CD4-positive, alpha-beta T cell treated with Interferon gamma for 1 hour (primary cell): Measurements from ENCODE around the gene CERS4.
A peak's percentile ranks its signal among the peaks of the same experiment; 100 is the strongest.
"Not testable (repeated sequence)": the region's sequence is repeated elsewhere in the genome, so short reads cannot be mapped to it uniquely, and the experiment has no call there.

Experiments used
- DNase-seq: peaks from one replicate; pipeline ENCODE4 v3.0.0-alpha.2; 2020

Gene CERS4, protein sequence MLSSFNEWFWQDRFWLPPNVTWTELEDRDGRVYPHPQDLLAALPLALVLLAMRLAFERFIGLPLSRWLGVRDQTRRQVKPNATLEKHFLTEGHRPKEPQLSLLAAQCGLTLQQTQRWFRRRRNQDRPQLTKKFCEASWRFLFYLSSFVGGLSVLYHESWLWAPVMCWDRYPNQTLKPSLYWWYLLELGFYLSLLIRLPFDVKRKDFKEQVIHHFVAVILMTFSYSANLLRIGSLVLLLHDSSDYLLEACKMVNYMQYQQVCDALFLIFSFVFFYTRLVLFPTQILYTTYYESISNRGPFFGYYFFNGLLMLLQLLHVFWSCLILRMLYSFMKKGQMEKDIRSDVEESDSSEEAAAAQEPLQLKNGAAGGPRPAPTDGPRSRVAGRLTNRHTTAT

DNA sequence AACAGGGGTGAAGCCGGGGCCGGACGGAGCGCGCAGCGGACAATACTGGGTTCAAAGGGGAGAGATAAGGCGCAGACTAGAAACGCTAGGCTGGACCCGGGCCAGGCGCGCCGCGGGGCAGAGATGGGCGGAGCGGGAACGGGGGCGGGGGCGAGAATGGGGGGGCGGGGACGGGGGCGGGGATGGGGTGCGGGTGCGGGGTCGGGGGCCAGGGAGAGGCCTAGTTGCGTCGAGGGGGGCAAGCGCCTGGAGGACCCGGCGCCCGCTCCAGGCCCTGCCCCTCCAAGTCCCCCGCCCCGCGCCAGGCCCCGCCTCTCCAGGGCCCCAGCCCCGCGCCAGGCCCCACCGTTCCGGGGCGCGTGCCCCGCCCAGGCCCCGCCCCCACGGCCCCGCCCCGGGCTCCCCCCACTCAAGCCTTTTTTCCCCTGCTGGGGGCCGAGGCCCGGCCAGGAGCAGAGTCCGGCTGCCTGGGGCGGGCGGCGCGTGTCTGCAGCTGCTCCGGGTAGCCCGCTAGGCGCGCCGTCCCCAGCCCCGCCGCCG, at the start of gene CERS4:
Gene CERS4, plus strand, starts transcription at position 449 of the 540 bp plus-strand sequence. CDS start 41,707 bp downstream, outside the sequence.
- DNase-seq = peak; percentile 76

DNA sequence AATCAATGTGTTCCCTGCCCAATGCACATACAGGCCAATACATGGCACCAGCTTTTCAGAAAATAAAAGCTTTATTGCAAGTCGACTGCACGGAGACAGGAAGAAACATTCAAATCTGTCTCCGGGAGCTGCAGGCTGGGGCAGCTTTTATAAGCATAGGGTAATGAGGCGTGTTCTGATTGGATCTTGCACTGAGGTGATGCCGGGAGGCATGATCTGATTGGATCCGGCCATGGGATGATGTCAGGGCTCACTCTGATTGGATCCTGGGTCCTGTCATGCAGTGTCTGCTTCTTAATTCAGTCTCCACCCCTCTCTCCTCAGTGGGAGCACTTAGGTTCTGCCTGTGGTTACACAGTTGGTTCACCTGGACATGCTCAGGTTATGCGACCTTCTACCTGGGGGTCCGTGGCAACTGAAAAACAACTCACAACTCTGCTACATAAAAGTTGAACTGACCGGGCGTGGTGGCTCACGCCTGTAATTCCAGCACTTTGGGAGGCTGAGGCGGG, 48.0 kb upstream of the CERS4 start:
- DNase-seq = peak; percentile 30

DNA sequence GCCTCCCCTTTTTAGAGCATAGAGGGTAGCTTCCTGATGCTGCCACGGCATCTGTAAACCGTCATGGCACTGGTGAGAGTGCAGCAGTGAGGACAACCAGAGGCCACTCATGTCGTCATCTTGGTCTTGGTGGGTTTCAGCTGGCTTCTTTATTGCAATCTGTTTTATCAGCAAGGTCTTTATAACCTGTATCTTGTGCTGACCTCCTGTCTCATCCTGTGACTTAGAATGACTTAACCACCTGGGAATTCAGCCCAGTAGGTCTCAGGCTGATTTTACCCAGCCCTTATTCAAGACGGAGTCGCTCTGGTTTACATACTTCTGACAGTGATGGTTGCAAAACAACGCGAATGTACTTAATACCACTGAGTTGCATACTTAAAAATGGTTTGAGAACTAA, 45.4 kb upstream of the CERS4 start:
- no peak for DNase-seq

DNA sequence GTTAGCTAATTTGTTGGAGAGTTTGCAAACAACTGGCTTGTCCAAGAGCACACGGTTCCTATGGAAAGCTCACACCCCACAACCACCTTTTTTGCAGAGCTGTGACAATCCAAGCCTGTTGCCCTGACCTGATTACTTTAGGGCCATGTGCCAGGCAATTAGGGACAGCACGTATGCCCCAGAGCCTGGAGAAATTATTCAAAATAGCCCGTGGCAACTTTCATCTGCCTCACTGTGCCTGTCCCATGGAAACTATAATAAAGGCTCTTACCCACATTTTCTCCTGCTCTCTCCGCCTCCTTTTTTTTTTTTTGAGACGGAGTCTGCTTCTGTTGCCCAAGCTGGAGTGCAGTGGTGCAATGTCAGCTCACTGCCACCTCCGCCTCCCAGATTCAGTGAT, 41.2 kb upstream of the CERS4 start:
- DNase-seq = no peak

DNA sequence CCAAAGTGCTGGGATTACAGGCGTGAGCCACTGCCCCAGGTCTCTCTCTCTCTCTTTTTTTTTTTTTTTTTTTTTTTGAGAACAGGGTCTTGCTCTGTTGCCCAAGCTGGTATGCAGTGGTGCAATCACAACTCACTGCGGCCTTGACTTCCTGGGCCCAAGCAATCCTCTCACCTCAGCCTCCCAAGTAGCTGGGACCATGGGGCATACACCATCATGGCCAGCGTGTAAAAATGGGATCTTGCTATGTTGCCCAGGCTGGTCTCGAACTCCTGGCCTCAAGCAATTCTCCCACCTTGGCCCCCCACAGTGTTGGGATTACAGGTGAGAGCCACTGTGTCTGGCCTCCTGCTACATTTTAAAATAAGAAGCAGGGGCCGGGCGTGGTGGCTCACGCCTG, 40.6 kb upstream of the CERS4 start:
- DNase-seq = no peak

DNA sequence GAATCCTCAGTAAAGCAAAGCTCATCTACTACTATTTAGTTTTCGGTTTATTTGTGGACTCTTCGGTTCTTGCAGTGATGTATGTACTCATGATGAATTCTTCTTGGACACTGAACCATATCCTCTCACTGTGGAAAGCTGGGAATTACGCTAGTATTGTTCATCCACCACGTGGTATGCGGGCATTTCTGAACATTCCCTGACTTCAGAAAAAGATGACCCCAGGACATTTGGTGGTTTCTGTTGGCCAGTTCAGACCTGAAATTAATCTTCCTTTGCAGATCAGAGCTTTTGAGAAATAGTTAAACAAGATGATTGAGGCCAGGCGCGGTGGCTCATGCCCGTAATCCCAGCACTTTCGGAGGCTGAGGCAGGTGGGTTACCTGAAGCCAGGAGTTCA, 34.5 kb upstream of the CERS4 start:
- DNase-seq = no peak

DNA sequence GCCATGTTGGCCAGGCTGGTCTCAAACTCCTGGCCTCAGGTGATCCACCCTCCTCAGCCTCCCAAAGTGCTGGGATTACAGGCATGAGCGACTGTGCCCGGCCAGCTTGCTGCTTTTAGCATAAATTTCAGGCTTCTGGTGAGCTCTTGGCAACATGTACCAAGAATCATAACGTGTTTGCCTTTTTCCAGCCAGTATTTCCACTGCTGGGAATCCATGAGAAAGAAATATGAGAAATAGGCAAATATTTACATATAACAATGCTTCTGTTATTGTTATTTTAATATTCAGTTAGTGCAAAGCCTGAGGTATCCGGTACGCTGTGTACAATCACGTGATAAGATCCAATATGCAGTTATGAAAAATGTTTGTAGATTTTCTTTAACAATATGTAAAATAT, 29.2 kb upstream of the CERS4 start:
- no peak for DNase-seq

DNA sequence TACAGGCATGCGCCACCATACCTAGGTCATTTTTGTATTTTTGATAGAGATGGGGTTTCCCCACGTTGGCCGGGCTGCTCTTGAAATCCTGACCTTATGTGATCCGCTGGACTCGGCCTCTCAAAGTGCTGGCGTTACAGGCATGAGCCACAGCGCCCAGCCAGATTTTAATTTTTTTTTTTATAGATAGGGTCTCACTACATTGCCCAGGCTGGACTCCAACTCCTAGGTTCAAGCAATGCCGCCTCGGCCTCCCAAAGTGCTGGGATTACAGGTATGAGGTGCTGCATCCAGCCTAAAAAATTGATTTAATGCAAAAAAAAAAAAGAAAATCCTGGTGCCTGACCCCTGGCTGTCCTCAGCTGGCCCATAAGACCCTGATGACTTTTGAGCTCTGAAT, 24.9 kb upstream of the CERS4 start:
- no peak for DNase-seq

DNA sequence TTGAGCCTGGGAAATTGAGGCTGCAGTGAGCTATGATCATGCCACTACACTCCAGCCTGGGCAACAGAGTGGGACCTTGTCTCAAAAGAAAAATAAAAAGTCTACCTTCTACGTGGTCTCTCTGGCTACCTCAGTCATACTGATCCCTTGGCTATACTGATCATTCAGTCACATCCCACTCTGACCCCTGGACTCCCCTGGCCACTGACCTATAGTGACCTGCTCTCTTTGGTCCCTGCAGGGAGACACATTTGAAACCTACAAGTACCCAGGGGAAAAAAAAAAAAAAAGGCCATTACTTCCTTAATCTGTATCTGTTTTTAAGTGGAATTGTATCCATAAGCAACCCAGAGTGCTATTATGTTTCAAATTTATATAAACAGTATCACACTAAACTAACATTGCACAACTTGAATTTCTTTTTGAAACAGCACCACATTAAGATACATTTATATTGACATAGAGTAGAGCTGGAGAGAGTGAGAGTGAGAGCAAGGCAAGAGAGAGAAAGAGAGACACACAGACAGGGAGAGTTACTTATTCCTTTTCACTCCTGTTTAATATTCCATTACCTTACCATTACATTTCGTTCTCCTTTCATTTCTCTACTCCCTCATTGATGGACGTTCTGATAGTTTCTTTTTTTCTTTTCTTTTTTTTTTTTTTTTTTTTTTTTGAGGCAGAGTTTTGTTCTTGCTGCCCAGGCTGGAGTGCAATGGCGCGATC, 23.7 kb upstream of the CERS4 start:
- no peak for DNase-seq

DNA sequence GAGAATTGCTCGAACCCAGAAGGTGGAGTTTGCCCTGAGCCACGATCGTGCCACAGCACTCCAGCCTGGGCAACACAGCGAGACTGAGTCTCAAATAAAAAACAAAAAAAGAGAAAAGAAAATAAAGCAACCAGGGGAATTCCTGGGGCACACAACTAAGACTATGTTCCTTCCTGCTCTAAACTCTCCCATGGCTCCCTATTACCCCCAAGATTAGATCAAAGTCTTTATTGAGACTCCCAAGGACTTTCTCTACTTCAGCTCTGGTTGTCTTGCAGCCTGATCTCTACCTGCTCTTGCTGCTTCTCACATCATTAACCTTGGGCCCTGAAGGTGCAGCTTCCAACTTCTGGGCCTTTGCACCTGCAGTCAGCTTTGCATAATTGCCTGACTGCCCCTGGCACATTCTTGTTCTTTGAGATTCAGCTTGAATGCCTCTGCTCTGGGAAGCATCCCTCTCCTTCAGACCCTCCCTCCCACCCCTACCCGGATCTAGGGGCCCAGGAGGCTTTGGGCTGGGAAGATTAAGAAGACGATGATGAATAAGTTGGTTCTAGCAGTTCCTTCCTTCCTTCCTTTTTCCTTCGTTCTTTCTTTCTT, 16.8 kb upstream of the CERS4 start:
- DNase-seq = no peak

DNA sequence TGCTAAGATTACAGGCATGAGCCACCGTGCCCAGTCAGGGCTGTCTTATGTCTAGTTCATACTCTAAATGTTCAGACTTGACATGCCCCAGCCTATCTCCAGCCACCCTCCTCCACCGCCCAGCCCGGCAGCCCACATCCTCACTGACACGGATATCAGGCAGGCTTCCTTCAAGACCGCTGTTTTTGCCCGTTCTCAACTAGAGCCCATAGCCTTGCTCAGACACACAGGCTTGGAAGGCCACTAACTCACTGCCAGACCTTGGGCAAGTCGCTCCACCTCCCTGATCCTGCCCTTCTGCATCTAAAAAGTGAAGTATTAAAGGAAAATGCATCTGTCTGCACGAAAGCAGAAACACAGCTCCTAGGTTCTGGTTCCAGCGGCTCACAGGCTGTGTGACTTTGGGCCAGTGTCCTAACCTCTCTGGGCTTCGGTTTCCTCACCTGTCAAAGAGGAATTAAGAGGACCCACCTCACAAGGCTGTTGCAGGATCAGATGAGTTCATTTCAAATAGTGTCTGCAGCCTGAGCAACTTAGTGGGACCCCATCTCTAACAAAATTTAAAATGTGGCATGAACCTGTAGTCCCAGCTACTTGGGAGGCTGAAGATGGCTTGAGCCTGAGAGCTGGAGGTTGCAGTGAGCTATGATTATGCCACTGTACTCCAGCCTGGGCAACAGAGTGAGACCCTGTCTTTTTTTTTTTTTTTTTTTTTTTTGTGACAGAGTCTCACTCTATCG, 14.5 kb upstream of the CERS4 start:
- DNase-seq = peak; percentile 59

DNA sequence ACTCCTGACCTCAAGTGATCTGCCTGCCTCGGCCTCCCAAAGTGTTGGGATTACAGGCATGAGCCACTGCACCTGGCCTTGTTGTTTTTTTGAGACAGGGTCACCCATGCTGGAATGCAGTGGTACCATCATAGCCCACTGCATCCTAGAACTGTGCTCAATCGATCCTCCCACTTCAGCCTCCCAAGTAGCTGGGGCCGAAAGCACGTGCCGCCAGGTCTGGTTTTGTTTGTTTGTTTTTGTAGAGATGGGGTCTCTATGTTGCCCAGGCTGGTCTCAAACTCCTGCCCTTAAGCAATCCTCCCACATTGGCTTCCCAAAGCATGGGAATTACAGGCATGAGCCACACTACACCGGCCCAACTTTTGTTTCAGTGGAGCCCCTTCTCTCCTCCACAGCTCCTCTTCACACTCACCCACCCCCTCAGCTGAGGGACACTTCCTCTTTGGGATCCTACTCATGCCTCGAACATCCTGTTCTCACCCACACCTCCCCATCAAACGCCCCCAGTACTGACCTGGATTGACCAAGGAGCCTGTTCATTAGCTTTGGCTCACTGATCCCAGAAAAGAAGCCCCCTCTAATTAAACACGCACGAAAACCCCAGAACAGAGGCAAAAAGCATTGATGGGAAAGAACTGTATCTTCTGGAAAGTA, 12.8 kb upstream of the CERS4 start:
- DNase-seq = no peak

DNA sequence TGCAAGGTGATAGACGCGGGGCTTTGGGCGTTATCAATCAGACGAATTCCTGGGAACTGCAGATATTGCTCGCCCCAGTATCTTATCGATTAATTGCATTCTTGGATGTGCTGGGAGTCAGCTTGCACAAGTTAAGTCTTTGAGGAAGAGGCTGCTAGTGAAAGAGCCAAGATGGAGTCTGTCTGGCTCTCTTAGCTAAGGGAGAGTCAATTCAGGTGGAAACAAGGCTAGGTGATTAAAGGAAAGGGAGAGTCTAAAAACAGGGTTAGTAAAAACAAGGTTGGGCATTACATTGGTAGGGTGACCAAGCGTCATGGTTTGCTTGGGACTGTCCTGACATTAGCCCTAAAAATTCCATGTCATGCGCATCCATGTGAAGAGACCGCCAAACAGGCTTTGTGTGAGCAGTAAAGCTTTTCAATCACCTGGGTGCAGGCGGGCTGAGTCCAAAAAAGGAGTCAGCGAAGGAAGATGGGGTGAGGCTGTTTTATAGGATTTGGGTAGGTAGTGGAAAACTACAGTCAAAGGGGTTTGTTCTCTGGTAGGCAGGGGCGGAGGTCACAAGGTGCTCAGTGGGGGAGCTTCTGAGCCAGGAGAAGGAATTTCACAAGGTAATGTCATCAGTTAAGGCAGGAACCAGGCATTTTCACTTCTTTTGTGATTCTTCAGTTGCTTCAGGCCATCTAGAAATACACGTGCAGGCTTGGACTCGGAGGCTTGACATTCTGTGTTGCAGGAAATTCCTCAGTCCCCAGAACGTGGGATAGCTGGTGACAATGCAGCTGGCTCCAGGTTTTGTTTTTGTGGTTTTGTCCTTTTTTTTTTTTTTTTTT, 5.7 kb upstream of the CERS4 start:
- DNase-seq = not testable (repeated sequence)

DNA sequence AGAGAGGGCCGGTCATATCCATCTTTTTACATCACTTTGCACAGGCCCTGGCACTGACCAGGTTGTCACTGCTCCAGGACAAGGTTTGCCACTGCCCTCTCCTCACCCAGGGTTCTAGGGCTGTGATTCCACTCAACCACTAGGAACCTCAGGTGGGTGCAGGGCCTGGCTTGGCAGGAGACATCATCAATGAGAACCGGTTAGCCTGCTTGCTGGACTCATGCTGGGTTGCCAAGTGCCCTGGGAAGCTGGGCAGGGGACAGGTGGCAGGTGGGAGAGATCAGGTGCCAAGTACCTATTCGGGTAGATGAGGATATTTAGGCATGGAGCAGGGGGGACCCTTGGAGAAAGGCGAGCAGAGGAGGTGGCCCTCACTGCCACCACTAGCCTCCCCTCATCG, 4.2 kb upstream of the CERS4 start:
- no peak for DNase-seq

DNA sequence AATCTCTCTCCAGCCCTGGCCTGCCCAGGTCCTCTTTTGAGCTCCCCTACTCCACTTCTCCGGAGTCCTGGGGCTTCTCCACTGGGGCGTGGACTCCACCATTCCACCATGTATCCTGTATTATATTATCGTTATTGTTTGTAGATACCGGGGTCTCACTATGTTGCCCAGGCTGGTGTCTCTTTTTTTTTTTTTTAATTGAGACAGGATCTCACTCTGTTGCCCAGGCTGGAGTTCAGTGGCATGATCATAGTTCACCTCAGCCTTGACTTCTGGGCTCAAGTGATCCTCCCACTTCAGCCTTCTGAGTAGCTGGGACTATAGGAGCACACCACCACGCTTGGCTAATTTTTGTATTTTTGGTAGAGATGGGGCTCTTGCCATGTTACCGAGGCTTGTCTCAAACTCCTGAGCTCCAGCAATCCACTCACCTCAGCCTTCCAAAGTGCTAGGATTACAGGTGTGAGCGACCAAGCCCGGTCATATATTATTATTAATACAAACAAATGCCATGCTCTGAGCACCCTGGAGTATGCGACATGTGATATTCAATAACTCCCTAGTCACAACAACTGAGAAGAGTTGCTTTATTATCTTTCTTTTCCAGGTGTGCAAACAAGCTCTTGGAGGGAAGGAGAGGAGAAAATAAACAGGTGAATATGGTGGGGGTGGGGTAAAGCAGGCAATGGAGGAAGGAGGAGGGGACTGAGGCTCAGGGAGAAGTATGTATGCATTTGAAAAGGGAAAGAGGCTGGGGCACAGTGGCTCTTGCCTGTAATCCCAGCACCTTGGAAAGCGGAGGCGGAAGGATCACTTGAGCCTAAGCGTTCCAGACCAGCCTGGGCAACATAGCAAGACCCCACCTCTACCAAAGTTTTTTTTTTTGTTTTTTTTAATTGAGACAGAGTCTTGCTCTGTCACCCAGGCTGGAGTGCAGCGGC, 2.8 kb upstream of the CERS4 start:
- DNase-seq = no peak

DNA sequence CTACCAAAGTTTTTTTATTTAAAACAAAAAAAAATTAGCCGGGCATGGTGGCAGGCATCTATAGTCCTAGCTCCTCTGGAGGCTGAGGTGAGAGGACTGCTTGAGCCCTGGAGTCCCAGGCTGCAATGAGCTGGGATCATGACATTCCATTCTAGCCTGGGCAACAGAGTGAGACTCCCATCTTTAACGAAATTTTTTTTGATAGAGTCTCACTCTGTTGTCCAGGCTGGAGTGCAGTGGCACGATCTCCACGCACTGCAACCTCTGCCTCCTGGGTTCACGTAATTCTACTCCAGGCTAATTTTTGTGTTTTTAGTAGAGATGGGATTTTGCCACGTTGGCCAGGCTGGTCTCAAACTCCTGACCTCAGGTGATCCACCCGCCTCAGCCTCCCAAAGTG, 1.8 kb upstream of the CERS4 start:
- not testable (repeated sequence) for DNase-seq

DNA sequence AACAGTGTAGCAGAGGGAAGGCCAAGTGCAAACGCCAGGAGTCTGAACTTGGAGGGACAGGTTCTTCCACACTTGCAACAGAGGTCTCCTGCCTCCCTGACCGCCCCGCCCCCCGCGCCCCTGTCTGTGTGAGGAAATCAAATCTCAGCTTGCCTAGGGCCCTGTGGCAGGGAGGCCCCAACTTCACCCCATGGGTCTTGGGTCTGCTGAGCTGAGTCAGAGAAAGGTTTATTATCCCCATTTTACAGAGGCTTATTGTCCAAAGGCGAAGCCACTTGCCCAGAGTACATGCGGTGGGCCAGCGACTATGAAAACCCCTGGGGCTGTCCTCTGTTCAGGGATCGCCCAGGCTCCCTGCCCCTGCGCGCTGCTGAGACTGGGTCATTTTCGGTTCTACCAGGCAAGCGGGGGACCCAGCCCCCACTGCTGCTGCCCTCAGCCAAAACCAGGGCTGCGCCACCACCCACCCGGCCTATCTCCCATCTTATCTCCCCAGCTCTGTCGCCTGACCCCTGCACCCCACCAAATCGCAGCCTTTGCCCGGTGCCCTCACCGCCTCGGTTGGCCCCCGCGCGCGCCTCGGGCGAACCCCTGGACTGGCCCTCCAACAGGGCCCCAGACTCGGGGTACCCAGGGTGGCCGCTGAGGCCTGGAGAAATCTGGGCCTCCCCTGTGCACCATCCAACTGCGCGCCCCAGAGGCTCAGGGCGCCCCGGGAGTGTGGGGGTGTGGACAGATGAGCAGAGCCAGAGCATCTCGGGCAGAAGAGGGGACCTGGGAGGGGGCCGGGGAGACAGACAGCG, 850 bp upstream of the CERS4 start:
- no peak for DNase-seq

DNA sequence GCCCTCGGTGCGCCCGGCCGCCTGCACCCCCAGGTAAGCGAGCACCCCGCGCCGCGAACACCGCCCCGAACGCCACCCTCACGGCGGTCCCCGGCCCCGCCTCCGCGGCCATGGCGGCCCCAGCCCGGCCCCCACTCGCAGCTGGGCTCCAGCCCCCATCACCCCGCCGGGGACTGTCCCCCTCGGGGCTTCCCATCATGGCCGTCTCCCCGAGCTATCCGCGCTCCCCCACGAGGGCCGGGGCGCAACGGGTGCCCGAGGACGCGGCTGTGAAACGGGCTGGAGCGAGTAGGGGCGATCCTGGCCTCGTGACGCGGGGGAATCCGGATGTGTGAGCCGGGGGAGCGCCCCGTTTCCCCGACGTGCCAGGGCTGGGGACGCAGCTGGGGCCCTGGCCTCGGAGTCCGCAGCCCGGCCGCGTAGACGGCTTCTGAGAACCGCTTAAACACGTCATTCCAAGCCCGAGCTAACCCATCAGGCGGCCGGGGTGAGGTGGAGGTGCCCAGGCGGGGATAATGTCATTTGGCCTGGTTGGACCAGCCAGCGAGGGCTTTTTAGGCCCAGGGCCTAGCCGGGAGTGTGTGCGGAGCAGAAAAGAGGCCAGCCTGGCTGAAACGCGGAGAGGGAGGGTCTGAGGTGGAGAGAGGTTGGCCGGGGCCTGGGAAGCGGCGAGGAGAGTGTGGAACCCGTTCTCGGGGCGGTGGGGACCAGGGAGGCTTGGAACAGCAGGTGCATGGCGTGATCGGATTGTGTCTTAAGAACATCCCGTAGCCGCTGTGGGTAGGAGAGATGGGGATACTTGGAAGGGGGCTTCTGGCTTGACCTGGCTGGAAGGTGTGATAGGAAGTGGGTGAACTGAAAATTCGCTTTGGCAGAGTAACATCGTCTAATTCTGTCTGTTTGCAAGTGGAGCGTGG, 550 bp downstream of the CERS4 start:
- DNase-seq = peak; percentile 85
